ENCODE measurements around the gene TCF7L1. TPM values are rescaled to one million over a fixed set of nuclear protein-coding genes. Genes with fewer than 3 reads are reported as not detected.

Gene TCF7L1
- total and polyA plus RNA-seq, 2 of the 13 experiments (the other 11 are each of a cell fraction or from before 2014, with no cell fraction given) = 0.04 to 0.15 TPM

GRCh38 chr2:85221067-85221691 is 88.0 kb downstream of the TCF7L1 start:
- in situ Hi-C loops (cut with HindIII; ENCODE audit: extremely low pct_ligation_motif_present, low pct_unique_long_range_greater_than_20kb) (no loop called here), intact Hi-C loops (cut with micrococcal nuclease; ENCODE audit: unreplicated experiment) (no loop called here)
- CTCF ChIA-PET (ENCODE audit: low intra/inter-chr PET ratio, low total read pairs) = no interaction called here
- no peak overlapping the region for H3K4me3 ChIP-seq (replicated peaks in 1 of 3; ENCODE audit: insufficient read depth in 1 of 3, low read depth in 2 of 3, low read length in 3 of 3)
- no peaks in the 10 kb centered on the region for H3K36me3 ChIP-seq (replicated peaks in 1 of 2; ENCODE audit: control insufficient read depth in 1 of 2, insufficient read depth in 2 of 2, low read length in 2 of 2)
- POLR2A ChIA-PET = no interaction called here
- DNase-seq (ENCODE audit: low spot score) = no peak
- no peak overlapping the region for H3K27ac ChIP-seq (ENCODE audit: extremely low read length, insufficient read depth, low read length)
- H3K9me3 ChIP-seq (ENCODE audit: low read length) = no peaks in the 10 kb centered on the region
- no TSS peak for BruUV-seq (replicated peaks)
- H3K27me3 ChIP-seq (ENCODE audit: control insufficient read depth in 1 of 2, insufficient read depth in 2 of 2, low read length in 2 of 2) = peaks cover 2 to 9% of the 10 kb centered on the region in 2 experiments; a peak in 3 of 5 replicates
- WGBS (ENCODE audit: low lambda C conversion rate) = 41% methylated on average over 8 of the region's 8 CpGs
- H3K79me2 ChIP-seq (ENCODE audit: insufficient read depth, low read length) = no peaks in the 10 kb centered on the region
- no peak overlapping the region for H3K4me2 ChIP-seq (ENCODE audit: low read depth, low read length)
- no peak for ATAC-seq
- no peak overlapping the region for H2AFZ ChIP-seq (ENCODE audit: low read length)
- no peaks in the 10 kb centered on the region for H3K4me1 ChIP-seq (ENCODE audit: insufficient read depth, low read length)
- TF ChIP-seq ELK4 (CRISPR knock-in tag; IDR thresholded peaks at IDR 0.05; ENCODE audit: borderline replicate concordance) (no peak), MAFF (IDR thresholded peaks at IDR 0.05; ENCODE audit: low read depth, low read length) (no peak), MED1 (CRISPR knock-in tag; IDR thresholded peaks at IDR 0.05) (no peak), MEF2D (CRISPR knock-in tag; IDR thresholded peaks at IDR 0.05) (no peak), FUBP1 (CRISPR knock-in tag; IDR thresholded peaks at IDR 0.05; ENCODE audit: borderline replicate concordance) (no peak), ZNF768 (CRISPR knock-in tag; IDR thresholded peaks at IDR 0.05) (no peak), HNRNPK (IDR thresholded peaks at IDR 0.05; ENCODE audit: low read depth, low read length, poor library complexity, severe bottlenecking) (no peak), GTF2F1 (IDR thresholded peaks at IDR 0.05; ENCODE audit: low read length) (no peak), ZNF691 (CRISPR knock-in tag; IDR thresholded peaks at IDR 0.05; ENCODE audit: borderline replicate concordance, low read depth) (no peak), NKX3-1 (CRISPR knock-in tag; IDR thresholded peaks at IDR 0.05) (no peak), ZNF354B (CRISPR knock-in tag; IDR thresholded peaks at IDR 0.05) (no peak), KLF9 (CRISPR knock-in tag; IDR thresholded peaks at IDR 0.05; ENCODE audit: low read depth) (no peak), HOXA9 (CRISPR knock-in tag; IDR thresholded peaks at IDR 0.05; ENCODE audit: borderline replicate concordance) (no peak)
- FAIRE-seq = no peak
- no peak overlapping the region for H3K9ac ChIP-seq (ENCODE audit: insufficient read depth, low read depth, low read length)
- no peaks in the 10 kb centered on the region for H4K20me1 ChIP-seq (ENCODE audit: insufficient read depth, low read length)

Data from HepG2 (cell line).